OCI-LY1 (cell line): Measurements from ENCODE around the gene KRTAP20-2.

ENCODE experiments used
- H2AFZ ChIP-seq: fragments of 200-600 bp; sonication (generic), shearing (Covaris generic); 2 replicates; pipeline ENCODE4 v1.6.0; 2014; ENCODE audit warnings: antibody characterized with exemption, mild to moderate bottlenecking, low read length
- H3F3A ChIP-seq: fragments of 200-600 bp; sonication (generic), shearing (Covaris generic); 2 replicates; pipeline ENCODE4 v1.6.0; 2014; ENCODE audit warnings: mild to moderate bottlenecking, antibody characterized with exemption, low read length, moderate library complexity; ENCODE audit not compliant: insufficient read depth
- H3K27ac ChIP-seq: fragments of 200-600 bp; sonication (generic); 2 replicates; pipeline ENCODE4 v1.5.1; 2014; ENCODE audit warnings: low read length, mixed run types, mild to moderate bottlenecking, low read depth; ENCODE audit not compliant: poor library complexity, severe bottlenecking
- H3K27me3 ChIP-seq: fragments of 200-600 bp; sonication (generic); 2 replicates; pipeline ENCODE4 v1.6.0; 2014; ENCODE audit warnings: antibody characterized with exemption, mild to moderate bottlenecking, low read length, moderate library complexity; ENCODE audit not compliant: insufficient read depth
- H3K36me3 ChIP-seq: fragments of 200-600 bp; sonication (generic); 2 replicates; pipeline ENCODE4 v1.6.1; 2014; ENCODE audit warnings: mild to moderate bottlenecking, antibody characterized with exemption, low read length, moderate library complexity, mixed read lengths; ENCODE audit not compliant: insufficient read depth
- H3K4me1 ChIP-seq: fragments of 200-600 bp; sonication (generic); 2 replicates; pipeline ENCODE4 v1.5.1; 2014; ENCODE audit warnings: mild to moderate bottlenecking, low read length, moderate library complexity; ENCODE audit not compliant: insufficient read depth, severe bottlenecking
- H3K4me2 ChIP-seq: fragments of 200-600 bp; sonication (generic), shearing (Covaris generic); 2 replicates; pipeline ENCODE4 v1.6.1; 2014; ENCODE audit warnings: low read length
- H3K4me3 ChIP-seq: fragments of 200-600 bp; sonication (generic); 2 replicates; pipeline ENCODE4 v1.5.1; 2014; ENCODE audit warnings: low read length, low read depth, mild to moderate bottlenecking, mixed read lengths; ENCODE audit not compliant: poor library complexity, severe bottlenecking
- H3K79me2 ChIP-seq: fragments of 200-600 bp; shearing (Covaris generic); 2 replicates; pipeline ENCODE4 v1.6.1; 2016; ENCODE audit warnings: mixed run types, low read length, mixed read lengths; ENCODE audit not compliant: insufficient read depth
- H3K9ac ChIP-seq: fragments of 200-600 bp; sonication (generic), shearing (Covaris generic); 2 replicates; pipeline ENCODE4 v1.6.1; 2014; ENCODE audit warnings: mild to moderate bottlenecking, low read length, mixed read lengths
- H3K9me2 ChIP-seq: fragments of 200-600 bp; sonication (generic), shearing (Covaris generic); 2 replicates; pipeline ENCODE4 v1.6.1; 2014; ENCODE audit warnings: low read depth, mild to moderate bottlenecking, low read length, mixed read lengths
- H3K9me3 ChIP-seq: fragments of 200-600 bp; shearing (Covaris generic); 2 replicates; pipeline ENCODE4 v1.6.1; 2014; ENCODE audit warnings: low read length, mixed read lengths
- H4K20me1 ChIP-seq: fragments of 200-600 bp; sonication (generic), shearing (Covaris generic); 2 replicates; pipeline ENCODE4 v1.6.0; 2016; ENCODE audit warnings: mild to moderate bottlenecking, low read length; ENCODE audit not compliant: insufficient read depth
- EZH2 ChIP-seq: fragments of 200-600 bp; sonication (generic), shearing (Covaris generic); IDR thresholded peaks from 2 replicates; pipeline ENCODE4 v1.8.0; 2017; ENCODE audit warnings: borderline replicate concordance, mixed run types, mild to moderate bottlenecking, antibody characterized with exemption, low read length, moderate library complexity, mixed read lengths
- TF ChIP-seq, protein P1 (sequence below): fragments of 200-600 bp; sonication (generic), shearing (Covaris generic); IDR thresholded peaks from 2 replicates; pipeline ENCODE4 v1.5.1; 2017; ENCODE audit warnings: mild to moderate bottlenecking, antibody characterized with exemption, low read length, moderate library complexity, mixed read lengths

KRTAP20-2 gene

DNA sequence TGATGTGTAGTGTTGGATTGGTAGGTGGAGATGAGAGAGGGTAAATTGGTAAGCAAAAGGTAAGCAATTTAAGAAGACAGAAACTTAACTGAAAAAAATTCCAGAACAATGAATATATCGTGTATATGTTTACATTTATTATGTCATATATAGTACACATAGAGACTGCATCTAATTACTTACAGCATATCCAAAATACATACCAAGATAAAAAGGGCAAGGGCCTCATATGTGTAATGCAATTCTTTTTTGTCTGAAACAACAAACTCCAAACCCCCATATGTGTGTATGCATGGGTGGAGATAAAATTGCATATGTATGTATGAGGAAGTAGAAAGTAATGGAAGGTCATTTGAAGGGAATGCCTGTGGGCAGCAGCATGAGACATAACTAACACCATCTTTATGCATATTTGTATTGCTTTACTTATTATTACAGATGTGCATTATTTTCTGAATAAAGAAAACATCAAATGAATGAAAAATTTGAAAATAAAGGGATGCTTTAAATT, 12.0 kb downstream of the KRTAP20-2 start:
- no peaks in the 10 kb centered on the region for H3K27me3 ChIP-seq
- H3K36me3 ChIP-seq = no peaks in the 10 kb centered on the region
- H3K27ac ChIP-seq = no peak overlapping the region
- H3K79me2 ChIP-seq = no peaks in the 10 kb centered on the region
- no peak overlapping the region for H3K4me3 ChIP-seq
- H3K4me1 ChIP-seq = no peaks in the 10 kb centered on the region
- no peak overlapping the region for H2AFZ ChIP-seq
- no peaks in the 10 kb centered on the region for H4K20me1 ChIP-seq
- H3K9me3 ChIP-seq = no peaks in the 10 kb centered on the region
- TF ChIP-seq, protein P1, sequence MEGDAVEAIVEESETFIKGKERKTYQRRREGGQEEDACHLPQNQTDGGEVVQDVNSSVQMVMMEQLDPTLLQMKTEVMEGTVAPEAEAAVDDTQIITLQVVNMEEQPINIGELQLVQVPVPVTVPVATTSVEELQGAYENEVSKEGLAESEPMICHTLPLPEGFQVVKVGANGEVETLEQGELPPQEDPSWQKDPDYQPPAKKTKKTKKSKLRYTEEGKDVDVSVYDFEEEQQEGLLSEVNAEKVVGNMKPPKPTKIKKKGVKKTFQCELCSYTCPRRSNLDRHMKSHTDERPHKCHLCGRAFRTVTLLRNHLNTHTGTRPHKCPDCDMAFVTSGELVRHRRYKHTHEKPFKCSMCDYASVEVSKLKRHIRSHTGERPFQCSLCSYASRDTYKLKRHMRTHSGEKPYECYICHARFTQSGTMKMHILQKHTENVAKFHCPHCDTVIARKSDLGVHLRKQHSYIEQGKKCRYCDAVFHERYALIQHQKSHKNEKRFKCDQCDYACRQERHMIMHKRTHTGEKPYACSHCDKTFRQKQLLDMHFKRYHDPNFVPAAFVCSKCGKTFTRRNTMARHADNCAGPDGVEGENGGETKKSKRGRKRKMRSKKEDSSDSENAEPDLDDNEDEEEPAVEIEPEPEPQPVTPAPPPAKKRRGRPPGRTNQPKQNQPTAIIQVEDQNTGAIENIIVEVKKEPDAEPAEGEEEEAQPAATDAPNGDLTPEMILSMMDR = no peak
- TF ChIP-seq EZH2 = no peak
- H3K9ac ChIP-seq = no peak overlapping the region
- H3K4me2 ChIP-seq = no peak overlapping the region
- H3F3A ChIP-seq = no peaks in the 10 kb centered on the region
- H3K9me2 ChIP-seq = no peaks in the 10 kb centered on the region

- Histone ChIP-seq H3K79me2 (no peaks in the 10 kb centered on the region), H3K27ac (no peak overlapping the region), H3K27me3 (no peaks in the 10 kb centered on the region), H3K4me3 (no peak overlapping the region), H2AFZ (no peak overlapping the region), H4K20me1 (no peaks in the 10 kb centered on the region), H3K4me1 (no peaks in the 10 kb centered on the region), H3K4me2 (no peak overlapping the region), H3K9me3 (no peaks in the 10 kb centered on the region), H3K9ac (no peak overlapping the region), H3F3A (no peaks in the 10 kb centered on the region), H3K36me3 (no peaks in the 10 kb centered on the region), H3K9me2 (no peaks in the 10 kb centered on the region)
- no peak for TF ChIP-seq EZH2
- TF ChIP-seq, protein P1 = no peak
Observed at GRCh38 chr21:30652891-30653290, 17.9 kb downstream of the KRTAP20-2 start.

- no peak overlapping the region for H3K4me2 ChIP-seq
- no peaks in the 10 kb centered on the region for H3K4me1 ChIP-seq
- no peak overlapping the region for H3K4me3 ChIP-seq
- H3K36me3 ChIP-seq = no peaks in the 10 kb centered on the region
- H3K27ac ChIP-seq = no peak overlapping the region
- H3K79me2 ChIP-seq = no peaks in the 10 kb centered on the region
- H3K9me3 ChIP-seq = no peaks in the 10 kb centered on the region
- no peaks in the 10 kb centered on the region for H4K20me1 ChIP-seq
- no peaks in the 10 kb centered on the region for H3F3A ChIP-seq
- TF ChIP-seq EZH2 = no peak
- TF ChIP-seq, protein P1 = no peak
- no peaks in the 10 kb centered on the region for H3K27me3 ChIP-seq
- H2AFZ ChIP-seq = no peak overlapping the region
- no peak overlapping the region for H3K9ac ChIP-seq
- no peaks in the 10 kb centered on the region for H3K9me2 ChIP-seq
Observed at GRCh38 chr21:30668776-30669175, 33.8 kb downstream of the KRTAP20-2 start.
